SK-N-SH treated with all-trans-retinoic acid at 6 μM for 48 hours (cell line): ENCODE measurements around the gene LONP2.

Source experiments
- ATAC-seq: fragments of 200-7000 bp; cut with Tn5 transposase; 3 replicates; pipeline ENCODE4 v1.9.1; 2020; ENCODE audit warnings: mild to moderate bottlenecking, moderate library complexity
- ARNTL ChIP-seq: fragments of 450-650 bp; formaldehyde crosslinking; IDR thresholded peaks from 2 replicates; pipeline ENCODE4 v1.5.0; 2020; ENCODE audit warnings: low read depth, mild to moderate bottlenecking, moderate library complexity, borderline replicate concordance
- ESRRG ChIP-seq: fragments of 250-450 bp; sonication (Bioruptor Pico); IDR thresholded peaks from 2 replicates; pipeline ENCODE4 v1.6.1; 2021; ENCODE audit warnings: mild to moderate bottlenecking
- PPARA ChIP-seq: fragments of 250-450 bp; sonication (Bioruptor Pico); IDR thresholded peaks from 2 replicates; pipeline ENCODE4 v1.5.0; 2020; ENCODE audit warnings: mild to moderate bottlenecking, borderline replicate concordance
- RARB ChIP-seq: fragments of 250-450 bp; sonication (Bioruptor Pico); IDR thresholded peaks from 2 replicates; pipeline ENCODE4 v1.8.0; 2021; ENCODE audit warnings: mild to moderate bottlenecking, moderate library complexity
- ZC3H10 ChIP-seq: fragments of 250-450 bp; sonication (Bioruptor Pico); IDR thresholded peaks from 2 replicates; pipeline ENCODE4 v1.5.1; 2021; ENCODE audit warnings: mild to moderate bottlenecking, moderate library complexity
- ZFP3 ChIP-seq: fragments of 250-450 bp; sonication (Bioruptor Pico); IDR thresholded peaks from 2 replicates; pipeline ENCODE4 v1.5.0; 2020; ENCODE audit warnings: mild to moderate bottlenecking, moderate library complexity
- TF ChIP-seq, protein P1 (sequence below): fragments of 250-450 bp; sonication (Bioruptor Pico); IDR thresholded peaks from 2 replicates; pipeline ENCODE4 v1.8.0; 2020; ENCODE audit warnings: mild to moderate bottlenecking, moderate library complexity, borderline replicate concordance

Gene LONP2

DNA sequence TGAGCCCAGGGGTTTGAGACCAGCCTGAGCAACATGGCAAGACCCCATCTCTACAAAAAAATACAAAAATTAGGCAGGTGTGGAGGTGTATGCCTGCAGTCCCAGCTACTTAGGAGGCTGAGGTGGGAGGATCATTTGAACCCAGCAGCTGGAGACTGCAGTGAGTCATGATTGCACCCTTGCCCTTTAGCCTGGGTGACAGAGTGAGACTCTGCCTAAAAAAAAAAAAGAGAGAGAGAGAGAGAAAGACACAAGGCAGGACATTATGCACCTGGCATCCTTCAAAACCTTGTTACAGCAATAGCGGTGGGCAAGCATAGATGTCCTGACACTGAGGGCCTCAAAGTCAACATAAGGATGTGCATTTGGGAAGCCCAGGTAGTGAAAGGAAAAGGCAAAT lies 161.1 kb downstream of the LONP2 start (continued):
- TF ChIP-seq, protein P1, sequence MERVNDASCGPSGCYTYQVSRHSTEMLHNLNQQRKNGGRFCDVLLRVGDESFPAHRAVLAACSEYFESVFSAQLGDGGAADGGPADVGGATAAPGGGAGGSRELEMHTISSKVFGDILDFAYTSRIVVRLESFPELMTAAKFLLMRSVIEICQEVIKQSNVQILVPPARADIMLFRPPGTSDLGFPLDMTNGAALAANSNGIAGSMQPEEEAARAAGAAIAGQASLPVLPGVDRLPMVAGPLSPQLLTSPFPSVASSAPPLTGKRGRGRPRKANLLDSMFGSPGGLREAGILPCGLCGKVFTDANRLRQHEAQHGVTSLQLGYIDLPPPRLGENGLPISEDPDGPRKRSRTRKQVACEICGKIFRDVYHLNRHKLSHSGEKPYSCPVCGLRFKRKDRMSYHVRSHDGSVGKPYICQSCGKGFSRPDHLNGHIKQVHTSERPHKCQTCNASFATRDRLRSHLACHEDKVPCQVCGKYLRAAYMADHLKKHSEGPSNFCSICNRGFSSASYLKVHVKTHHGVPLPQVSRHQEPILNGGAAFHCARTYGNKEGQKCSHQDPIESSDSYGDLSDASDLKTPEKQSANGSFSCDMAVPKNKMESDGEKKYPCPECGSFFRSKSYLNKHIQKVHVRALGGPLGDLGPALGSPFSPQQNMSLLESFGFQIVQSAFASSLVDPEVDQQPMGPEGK (CRISPR knock-in tag) = no peak
- TF ChIP-seq ARNTL (CRISPR knock-in tag) (no peak), RARB (CRISPR knock-in tag) (no peak), ZC3H10 (CRISPR knock-in tag) (no peak), PPARA (CRISPR knock-in tag) (no peak)
- TF ChIP-seq, all 23 proteins: peak for 0

DNA sequence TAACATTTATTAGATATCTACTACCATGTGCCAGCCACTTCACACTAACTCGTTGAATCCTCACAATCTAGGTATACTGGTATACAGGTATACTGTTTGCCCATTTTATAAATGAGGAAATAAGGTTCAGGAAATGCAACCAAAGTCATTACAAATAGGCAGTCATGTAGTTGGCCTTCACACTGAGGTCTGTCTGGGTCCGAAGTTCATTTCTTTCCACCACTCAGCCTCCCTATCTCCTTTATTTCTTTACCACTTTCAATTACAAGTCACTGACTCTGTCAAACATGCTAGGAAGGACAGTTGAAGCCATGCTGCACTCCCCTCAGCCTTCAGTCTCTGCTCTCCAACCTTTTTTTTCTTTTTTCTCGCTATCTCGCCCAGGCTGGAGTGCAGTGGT lies 161.8 kb downstream of the LONP2 start:
- TF ChIP-seq ZFP3 (CRISPR knock-in tag) (no peak), ESRRG (CRISPR knock-in tag) (no peak)
- TF ChIP-seq, all 23 proteins: peak for 0
- ATAC-seq = no peak
